GM21367 (cell line): ENCODE results near the gene VIL1.

Experiments used
- ATAC-seq: cut with Tn5 transposase; IDR thresholded peaks from one replicate; pipeline ENCODE4 v1.9.1; 2021; ENCODE audit not compliant: unreplicated experiment

Gene VIL1

GRCh38 chr2:218435003-218435982 lies 16.4 kb downstream of the VIL1 start:
- ATAC-seq: no peak

- no peak for ATAC-seq
These were observed 18.1 kb downstream of the VIL1 start for GRCh38 chr2:218436992-218437391.

- no peak for ATAC-seq
These were observed 19.0 kb downstream of the VIL1 start for GRCh38 chr2:218437969-218438368.

- no peak for ATAC-seq
These were observed 19.7 kb downstream of the VIL1 start for GRCh38 chr2:218438596-218438995.

GRCh38 chr2:218444692-218445357 lies 25.9 kb downstream of the VIL1 start:
- no peak for ATAC-seq

GRCh38 chr2:218445602-218446001 lies 26.7 kb downstream of the VIL1 start:
- no peak for ATAC-seq

GRCh38 chr2:218446547-218446946 lies 27.6 kb downstream of the VIL1 start:
- ATAC-seq: no peak

- no peak for ATAC-seq
These were observed 28.1 kb downstream of the VIL1 start for GRCh38 chr2:218447072-218447471.

GRCh38 chr2:218448934-218449333 lies 30.0 kb downstream of the VIL1 start:
- no peak for ATAC-seq

DNA sequence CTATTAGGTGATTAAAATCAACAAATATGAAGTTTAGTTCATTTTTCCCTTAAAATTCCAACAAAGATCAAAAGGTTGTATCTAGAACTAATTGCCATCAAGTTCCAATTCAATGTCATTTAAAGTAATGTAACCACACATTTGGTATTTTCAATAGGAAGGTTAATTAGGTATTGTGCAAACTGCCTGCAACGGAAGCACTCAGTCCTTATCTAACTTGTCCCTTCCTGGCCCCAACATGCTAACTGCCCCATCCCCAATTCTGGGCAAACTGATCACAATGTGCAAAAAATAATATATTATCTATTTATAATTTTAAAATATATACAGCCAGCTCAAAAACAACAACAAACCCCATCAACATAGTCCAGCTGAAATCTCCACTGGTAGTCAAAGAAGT lies 33.2 kb downstream of the VIL1 start:
- no peak for ATAC-seq

DNA sequence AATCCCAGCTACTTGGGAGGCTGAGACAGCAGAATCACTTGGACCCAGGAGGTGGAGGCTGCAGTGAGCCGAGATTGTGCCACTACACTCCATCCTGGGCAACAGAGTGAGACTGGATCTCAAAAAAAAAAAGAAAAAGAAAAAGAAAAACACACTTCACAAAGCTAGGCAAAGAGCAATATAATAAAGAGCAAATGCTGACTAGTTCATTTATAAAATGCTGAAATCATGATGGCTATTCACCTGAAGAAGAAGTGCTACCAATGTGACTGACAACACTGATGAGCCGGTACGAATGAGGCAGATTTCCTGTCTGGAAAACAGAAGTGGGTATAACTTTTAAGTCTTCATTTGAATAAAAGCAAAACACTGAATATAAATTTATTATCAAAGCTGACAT lies 37.9 kb downstream of the VIL1 start:
- ATAC-seq: no peak

DNA sequence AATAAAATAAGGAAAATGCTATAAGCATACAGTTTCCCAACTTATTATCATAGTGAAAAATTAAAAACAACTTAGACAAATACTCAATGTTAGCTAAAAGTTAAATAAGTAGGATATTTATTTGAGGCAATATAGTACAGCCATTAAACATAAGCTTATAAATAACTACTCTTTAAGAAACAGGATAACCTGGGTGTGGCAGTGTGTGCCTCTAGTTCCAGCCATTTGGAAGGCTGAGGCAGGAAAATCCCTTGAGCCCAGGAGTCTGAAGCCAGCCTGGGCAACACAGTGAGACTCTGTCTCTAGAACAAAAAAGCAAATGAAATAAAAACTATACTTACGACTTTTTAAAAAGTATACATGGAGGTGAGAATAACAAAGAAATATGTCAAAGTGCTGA lies 39.7 kb downstream of the VIL1 start:
- no peak for ATAC-seq

GRCh38 chr2:218465987-218466633 lies 47.2 kb downstream of the VIL1 start:
- ATAC-seq: no peak

- no peak for ATAC-seq
These were observed 51.5 kb downstream of the VIL1 start for GRCh38 chr2:218470448-218470847.

- ATAC-seq: no peak
These were observed 52.1 kb downstream of the VIL1 start for GRCh38 chr2:218471036-218471435.

DNA sequence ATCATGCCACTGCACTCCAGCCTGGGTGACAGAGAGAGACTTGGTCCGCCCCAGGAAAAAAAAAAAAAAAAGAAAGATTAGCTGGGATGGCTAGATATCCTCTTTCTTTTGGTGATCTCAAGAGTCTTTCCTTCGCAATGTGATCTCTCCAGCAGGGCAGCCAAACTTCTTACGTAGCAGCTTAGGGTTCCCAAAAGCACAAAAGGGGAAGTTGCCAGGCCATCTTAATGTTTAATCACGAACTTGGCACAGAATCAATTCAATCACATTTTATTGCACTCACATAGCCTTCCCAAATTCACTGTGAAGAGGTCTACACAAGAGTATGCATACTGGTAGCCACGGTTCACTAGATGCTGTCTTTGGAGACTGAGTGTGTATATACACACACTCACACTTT lies 53.1 kb downstream of the VIL1 start:
- ATAC-seq: no peak

DNA sequence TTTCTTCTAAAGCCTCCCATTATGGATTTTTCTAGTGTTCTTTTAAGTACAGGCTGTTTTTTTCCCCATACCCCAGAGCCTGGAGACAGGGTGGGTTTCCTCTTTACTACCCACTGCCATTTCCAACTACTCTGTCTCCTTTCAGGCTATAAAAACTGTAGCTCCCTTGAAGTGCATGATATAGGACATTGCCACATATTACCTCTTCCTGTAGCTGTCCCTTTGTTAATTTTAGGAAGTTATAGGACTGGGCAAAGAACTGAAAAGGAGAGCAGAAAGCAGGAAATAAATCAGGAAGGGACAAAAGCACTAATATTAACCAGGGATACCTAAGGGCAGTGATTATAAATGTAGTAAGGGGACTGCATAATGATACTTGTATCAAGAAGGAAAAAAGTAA lies 54.1 kb downstream of the VIL1 start:
- ATAC-seq: no peak

DNA sequence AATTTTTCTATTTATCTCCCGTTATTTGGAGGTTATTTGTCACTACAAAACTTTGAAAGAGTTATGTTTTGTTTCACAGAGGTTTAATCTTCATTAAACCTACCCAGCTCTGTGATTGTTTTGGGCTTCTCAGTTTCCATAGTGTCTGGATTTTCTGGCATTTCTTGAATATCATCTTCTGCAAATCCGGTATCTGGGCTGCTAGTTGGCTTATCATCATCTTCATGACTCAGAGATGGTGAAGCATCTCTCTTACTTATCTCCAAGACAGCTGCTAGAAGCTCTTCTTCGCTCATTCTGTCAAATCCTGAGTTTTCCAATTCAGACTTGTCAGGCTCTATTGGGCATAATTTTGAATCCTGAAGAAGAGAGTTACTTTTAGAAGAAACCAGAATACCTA lies 55.6 kb downstream of the VIL1 start:
- no peak for ATAC-seq

DNA sequence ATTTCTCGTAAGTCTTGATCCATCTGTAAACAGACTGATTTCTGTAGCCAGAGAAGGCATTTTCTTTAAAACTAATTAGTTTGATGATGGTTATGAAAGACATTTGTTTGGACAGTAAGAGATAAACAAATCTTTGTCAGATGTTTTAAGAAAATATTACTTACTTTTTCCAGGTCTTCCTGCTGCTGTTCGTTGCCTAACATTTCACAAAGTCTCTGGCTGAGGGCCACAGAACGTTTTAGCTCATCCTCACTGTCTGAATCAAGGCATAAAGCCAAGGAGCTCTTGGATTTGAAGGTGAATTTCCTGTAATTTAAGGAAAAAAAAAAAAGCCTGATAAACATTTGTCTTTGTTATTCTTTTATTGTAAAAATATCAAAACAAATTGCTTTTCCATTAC lies 57.8 kb downstream of the VIL1 start:
- ATAC-seq: no peak

GRCh38 chr2:218477247-218477646 lies 58.3 kb downstream of the VIL1 start:
- no peak for ATAC-seq

DNA sequence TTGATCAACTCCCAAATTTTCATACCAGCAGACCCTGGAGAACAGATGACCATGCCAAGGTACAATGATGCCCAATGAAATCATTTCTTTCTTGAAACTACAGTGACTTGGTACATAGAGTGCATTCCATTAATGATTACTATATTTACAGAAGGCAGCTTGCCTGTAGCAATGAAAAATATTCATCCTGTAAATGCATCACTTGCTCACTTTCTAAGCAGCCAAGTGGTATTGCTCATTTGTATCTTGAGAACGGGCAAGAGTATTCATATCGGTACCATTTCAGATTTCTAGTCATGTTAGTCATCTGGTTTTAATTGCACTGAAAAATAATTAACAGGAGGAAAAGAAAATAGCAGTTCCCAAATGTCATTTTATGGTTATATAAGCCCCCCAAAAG lies 59.6 kb downstream of the VIL1 start:
- ATAC-seq: no peak

GRCh38 chr2:218479595-218479994 lies 60.7 kb downstream of the VIL1 start:
- no peak for ATAC-seq
